ENCODE data around the gene PSME1.

Gene PSME1

GRCh38 chr14:24146978-24147760 lies 11.2 kb downstream of the PSME1 start, which contains the start of gene RNF31:
TSS of gene RNF31 (plus strand) at chr14:24147498. CDS start at chr14:24147699, 201 bp downstream.
- peak; percentile 97 for DNase-seq (ENCODE audit: low spot score)

DNA sequence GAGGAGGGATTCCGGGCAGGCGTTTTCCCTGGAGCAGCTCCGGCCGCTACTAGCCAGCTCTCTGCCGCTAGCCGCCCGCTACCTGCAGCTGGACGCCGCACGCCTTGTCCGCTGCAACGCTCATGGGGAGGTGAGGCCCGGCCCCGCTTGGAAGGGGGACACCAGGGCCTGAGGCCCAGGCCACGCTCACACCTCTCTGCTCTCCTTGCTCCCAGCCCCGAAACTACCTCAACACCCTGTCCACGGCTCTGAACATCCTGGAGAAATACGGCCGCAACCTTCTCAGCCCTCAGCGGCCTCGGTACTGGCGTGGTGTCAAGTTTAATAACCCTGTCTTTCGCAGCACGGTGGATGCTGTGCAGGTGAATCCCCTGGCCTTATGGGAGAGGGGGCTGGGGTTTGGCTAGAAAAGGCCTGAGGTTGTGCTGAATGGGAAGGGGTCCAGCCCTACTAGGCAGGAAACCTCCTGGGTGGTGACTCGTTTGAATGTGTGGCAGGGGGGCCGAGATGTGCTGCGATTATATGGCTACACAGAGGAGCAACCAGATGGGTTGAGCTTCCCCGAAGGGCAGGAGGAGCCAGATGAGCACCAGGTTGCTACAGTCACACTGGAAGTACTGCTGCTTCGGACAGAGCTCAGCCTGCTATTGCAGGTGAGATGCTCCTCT lies 11.9 kb downstream of the PSME1 start:
- DNase-seq (ENCODE audit: low spot score): no peak

- DNase-seq (ENCODE audit: low spot score): no peak
These were observed 13.4 kb downstream of the PSME1 start for GRCh38 chr14:24149302-24149969.

DNA sequence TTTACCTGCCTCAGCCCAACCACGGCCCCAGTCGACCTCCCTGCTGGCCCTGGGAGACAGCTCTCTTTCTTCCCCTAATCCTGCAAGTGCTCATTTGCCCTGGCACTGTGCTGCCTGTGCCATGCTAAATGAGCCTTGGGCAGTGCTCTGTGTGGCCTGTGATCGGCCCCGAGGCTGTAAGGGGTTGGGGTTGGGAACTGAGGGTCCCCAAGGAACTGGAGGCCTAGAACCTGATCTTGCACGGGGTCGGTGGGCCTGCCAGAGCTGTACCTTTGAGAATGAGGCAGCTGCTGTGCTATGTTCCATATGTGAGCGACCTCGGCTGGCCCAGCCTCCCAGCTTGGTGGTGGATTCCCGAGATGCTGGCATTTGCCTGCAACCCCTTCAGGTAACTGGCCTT lies 14.1 kb downstream of the PSME1 start:
- DNase-seq (ENCODE audit: low spot score): no peak

DNA sequence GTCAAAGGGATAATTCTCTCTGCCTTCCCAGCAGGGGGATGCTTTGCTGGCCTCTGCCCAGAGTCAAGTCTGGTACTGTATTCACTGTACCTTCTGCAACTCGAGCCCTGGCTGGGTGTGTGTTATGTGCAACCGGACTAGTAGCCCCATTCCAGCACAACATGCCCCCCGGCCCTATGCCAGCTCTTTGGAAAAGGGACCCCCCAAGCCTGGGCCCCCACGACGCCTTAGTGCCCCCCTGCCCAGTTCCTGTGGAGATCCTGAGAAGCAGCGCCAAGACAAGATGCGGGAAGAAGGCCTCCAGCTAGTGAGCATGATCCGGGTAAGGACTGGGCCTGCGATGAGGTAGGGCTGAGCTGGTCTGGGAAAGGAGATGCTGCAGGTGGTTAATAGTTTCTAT lies 14.6 kb downstream of the PSME1 start:
- DNase-seq (ENCODE audit: low spot score): no peak

- DNase-seq (ENCODE audit: low spot score): no peak
These were observed 15.0 kb downstream of the PSME1 start for GRCh38 chr14:24150993-24151392.

DNA sequence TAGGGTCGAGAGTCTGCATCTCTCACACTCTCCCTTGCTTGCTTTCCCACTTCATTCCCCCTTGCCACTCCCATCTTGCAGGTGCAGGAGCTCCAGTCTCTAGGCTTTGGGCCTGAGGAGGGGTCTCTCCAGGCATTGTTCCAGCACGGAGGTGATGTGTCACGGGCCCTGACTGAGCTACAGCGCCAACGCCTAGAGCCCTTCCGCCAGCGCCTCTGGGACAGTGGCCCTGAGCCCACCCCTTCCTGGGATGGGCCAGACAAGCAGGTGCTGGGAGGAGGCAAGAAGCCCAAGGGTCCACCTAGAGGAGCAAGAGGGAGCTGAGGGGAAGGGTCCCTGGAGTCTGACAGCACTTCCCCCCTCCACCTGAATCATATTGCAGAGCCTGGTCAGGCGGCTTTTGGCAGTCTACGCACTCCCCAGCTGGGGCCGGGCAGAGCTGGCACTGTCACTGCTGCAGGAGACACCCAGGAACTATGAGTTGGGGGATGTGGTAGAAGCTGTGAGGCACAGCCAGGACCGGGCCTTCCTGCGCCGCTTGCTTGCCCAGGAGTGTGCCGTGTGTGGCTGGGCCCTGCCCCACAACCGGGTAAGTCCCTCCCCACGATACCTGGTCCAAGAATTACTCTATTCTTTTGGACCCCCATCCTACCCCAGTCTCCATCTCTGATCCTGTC lies 15.5 kb downstream of the PSME1 start:
- DNase-seq (ENCODE audit: low spot score): no peak

DNA sequence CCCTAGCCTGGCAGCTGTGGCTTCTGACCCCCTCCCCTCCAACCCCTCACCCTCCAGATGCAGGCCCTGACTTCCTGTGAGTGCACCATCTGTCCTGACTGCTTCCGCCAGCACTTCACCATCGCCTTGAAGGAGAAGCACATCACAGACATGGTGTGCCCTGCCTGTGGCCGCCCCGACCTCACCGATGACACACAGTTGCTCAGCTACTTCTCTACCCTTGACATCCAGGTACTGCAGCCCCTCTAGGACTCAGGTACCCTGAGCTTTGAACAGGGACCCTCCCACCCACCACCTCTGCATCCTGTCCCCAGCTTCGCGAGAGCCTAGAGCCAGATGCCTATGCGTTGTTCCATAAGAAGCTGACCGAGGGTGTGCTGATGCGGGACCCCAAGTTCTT lies 19.1 kb downstream of the PSME1 start:
- no peak for DNase-seq (ENCODE audit: low spot score)

GRCh38 chr14:24156840-24157239 lies 20.8 kb downstream of the PSME1 start:
- DNase-seq (ENCODE audit: low spot score): no peak

- DNase-seq (ENCODE audit: low spot score): no peak
These were observed 21.3 kb downstream of the PSME1 start for GRCh38 chr14:24157331-24157730.

- DNase-seq (ENCODE audit: low spot score): no peak
These were observed 23.9 kb downstream of the PSME1 start for GRCh38 chr14:24159777-24160498.

- no peak for DNase-seq (ENCODE audit: low spot score)
These were observed 24.5 kb downstream of the PSME1 start for GRCh38 chr14:24160499-24160849.

GRCh38 chr14:24160850-24161804 lies 25.1 kb downstream of the PSME1 start, which contains the start of gene IRF9:
TSS of gene IRF9 (plus strand) at chr14:24161265. CDS start at chr14:24162145, 880 bp downstream.
- peak; percentile 90 for DNase-seq (ENCODE audit: low spot score)

DNA sequence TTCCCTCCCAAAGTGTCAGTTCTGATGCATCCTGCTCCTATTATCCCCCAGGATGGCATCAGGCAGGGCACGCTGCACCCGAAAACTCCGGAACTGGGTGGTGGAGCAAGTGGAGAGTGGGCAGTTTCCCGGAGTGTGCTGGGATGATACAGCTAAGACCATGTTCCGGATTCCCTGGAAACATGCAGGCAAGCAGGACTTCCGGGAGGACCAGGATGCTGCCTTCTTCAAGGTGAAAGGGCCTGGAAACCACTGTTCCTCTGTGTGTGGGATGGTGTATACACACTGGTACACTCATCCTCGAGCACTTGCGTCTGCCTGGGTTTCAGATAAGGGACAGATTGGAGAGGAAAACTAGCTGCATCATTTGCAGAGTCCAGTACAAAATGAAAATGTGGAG lies 26.1 kb downstream of the PSME1 start:
- no peak for DNase-seq (ENCODE audit: low spot score)

DNA sequence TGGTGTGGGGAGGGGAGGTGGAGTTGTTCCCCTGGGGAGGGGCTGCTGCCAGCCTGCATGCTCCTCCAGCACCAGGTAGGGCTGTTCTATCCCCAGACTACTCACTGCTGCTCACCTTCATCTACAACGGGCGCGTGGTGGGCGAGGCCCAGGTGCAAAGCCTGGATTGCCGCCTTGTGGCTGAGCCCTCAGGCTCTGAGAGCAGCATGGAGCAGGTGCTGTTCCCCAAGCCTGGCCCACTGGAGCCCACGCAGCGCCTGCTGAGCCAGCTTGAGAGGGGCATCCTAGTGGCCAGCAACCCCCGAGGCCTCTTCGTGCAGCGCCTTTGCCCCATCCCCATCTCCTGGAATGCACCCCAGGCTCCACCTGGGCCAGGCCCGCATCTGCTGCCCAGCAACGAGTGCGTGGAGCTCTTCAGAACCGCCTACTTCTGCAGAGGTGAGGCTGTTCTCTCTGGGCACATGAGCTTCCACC lies 28.6 kb downstream of the PSME1 start:
- no peak for DNase-seq (ENCODE audit: low spot score)

DNA sequence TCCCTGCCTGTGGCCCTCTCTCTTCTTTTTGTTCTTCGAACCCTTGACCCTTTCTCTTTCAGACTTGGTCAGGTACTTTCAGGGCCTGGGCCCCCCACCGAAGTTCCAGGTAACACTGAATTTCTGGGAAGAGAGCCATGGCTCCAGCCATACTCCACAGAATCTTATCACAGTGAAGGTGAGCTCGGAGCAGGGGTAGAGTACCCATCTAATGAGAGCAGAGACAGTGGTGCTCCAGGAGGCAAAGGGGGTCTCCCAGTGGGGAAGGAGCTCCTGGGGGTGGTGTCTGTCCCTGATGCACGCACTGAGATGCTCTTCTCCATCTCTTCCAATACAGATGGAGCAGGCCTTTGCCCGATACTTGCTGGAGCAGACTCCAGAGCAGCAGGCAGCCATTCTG lies 29.8 kb downstream of the PSME1 start:
- no peak for DNase-seq (ENCODE audit: low spot score)

- DNase-seq (ENCODE audit: low spot score): no peak
These were observed 31.6 kb downstream of the PSME1 start for GRCh38 chr14:24167469-24168114.

- DNase-seq (ENCODE audit: low spot score): no peak
These were observed 35.6 kb downstream of the PSME1 start, which contains the start of gene REC8 for GRCh38 chr14:24171422-24172260. TSS of gene REC8 (plus strand) at chr14:24172080. CDS start at chr14:24172553, 473 bp downstream.
